Measurements from ENCODE around the gene NOC4L.
"Not testable (repeated sequence)": the region's sequence is repeated elsewhere in the genome, so short reads cannot be mapped to it uniquely, and the experiment has no call there.

The NOC4L gene

GRCh38 chr12:132127041-132127440 lies 17.2 kb upstream of the NOC4L start:
- H3K27ac ChIP-seq, result no peak overlapping the region
- TF ChIP-seq CTCF (conservative IDR thresholded peaks at IDR 0.05), result no peak
- TF ChIP-seq ZFX (IDR thresholded peaks at IDR 0.05), result no peak

GRCh38 chr12:132129007-132129406 lies 15.2 kb upstream of the NOC4L start:
- no peak for TF ChIP-seq ZFX (IDR thresholded peaks at IDR 0.05)
- no peak for TF ChIP-seq CTCF (conservative IDR thresholded peaks at IDR 0.05)
- H3K27ac ChIP-seq, result no peak overlapping the region

- no peak for TF ChIP-seq ZFX (IDR thresholded peaks at IDR 0.05)
- TF ChIP-seq CTCF (conservative IDR thresholded peaks at IDR 0.05), result no peak
These were observed 13.6 kb upstream of the NOC4L start for GRCh38 chr12:132130690-132131089.

DNA sequence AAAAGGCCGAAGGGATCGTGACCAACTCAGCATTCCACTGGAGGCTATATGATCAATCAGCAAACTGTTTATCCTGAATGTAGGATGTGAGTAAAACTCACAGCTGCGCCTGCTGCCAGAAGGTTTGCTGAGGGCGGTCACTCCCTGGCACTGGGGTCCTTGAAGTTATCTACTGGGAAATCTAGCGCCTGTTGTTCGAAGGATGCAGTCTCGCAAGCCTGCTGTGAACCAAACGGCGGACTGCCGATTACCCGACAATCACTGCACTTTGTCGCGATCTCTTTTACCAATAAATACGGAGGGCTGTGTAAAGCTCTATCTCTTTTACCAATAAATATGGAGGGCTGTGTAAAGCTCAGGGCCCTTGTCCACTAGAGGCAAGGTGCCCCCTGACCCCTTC lies 13.0 kb upstream of the NOC4L start:
- no peak for TF ChIP-seq CTCF (conservative IDR thresholded peaks at IDR 0.05)
- no peak for TF ChIP-seq ZFX (IDR thresholded peaks at IDR 0.05)
- H3K27ac ChIP-seq, result no peak overlapping the region

More at GRCh38 chr12:132130690-132131089, 13.6 kb upstream of the NOC4L start:
- no peak overlapping the region for H3K27ac ChIP-seq

- no peak overlapping the region for H3K27ac ChIP-seq
- TF ChIP-seq ZFX (IDR thresholded peaks at IDR 0.05) (no peak), CTCF (conservative IDR thresholded peaks at IDR 0.05) (no peak)
These were observed 12.3 kb upstream of the NOC4L start for GRCh38 chr12:132131952-132132351.

DNA sequence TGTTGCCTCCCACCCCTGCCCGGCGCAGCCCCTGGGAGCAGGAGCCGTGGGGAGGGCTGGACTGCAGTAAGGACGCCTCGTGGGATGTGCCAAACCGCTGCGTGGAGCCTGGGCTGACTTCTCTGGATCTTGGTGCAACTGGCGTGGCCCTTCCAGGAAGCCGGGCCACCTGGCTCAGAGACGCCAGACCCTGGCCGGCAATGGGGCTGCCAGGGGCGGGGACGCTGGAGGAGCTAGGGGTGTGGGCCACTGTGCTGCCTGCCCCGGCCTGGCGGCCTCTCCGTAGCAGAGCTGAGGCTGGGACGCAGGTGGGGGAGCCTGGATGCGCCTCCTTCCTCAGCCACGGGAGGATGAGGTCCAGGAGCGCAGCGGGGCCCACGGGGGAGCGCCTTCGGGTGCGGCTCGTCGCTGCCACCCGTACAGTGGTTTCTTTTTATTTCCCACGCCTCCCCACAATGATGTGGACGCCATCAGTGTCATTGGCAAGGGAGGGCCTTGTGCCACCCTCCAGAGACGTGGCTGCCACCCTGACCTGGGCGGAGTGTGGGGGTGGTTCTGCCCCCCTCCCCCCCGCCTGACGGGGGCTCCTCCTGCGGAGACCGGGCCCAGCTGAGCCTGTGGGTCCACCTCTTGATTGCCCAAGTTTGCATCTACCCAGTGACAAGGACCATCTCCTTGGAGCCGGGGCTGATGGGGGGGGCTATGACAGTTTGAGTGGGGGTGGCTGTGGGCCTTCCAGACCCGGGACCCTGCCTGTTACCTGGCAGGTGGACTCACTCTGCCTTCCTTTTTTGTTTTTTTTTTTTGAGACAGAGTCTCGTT lies 11.4 kb upstream of the NOC4L start:
- H3K27ac ChIP-seq, result no peak overlapping the region
- no peak for TF ChIP-seq CTCF (conservative IDR thresholded peaks at IDR 0.05)
- TF ChIP-seq ZFX (IDR thresholded peaks at IDR 0.05), result no peak

DNA sequence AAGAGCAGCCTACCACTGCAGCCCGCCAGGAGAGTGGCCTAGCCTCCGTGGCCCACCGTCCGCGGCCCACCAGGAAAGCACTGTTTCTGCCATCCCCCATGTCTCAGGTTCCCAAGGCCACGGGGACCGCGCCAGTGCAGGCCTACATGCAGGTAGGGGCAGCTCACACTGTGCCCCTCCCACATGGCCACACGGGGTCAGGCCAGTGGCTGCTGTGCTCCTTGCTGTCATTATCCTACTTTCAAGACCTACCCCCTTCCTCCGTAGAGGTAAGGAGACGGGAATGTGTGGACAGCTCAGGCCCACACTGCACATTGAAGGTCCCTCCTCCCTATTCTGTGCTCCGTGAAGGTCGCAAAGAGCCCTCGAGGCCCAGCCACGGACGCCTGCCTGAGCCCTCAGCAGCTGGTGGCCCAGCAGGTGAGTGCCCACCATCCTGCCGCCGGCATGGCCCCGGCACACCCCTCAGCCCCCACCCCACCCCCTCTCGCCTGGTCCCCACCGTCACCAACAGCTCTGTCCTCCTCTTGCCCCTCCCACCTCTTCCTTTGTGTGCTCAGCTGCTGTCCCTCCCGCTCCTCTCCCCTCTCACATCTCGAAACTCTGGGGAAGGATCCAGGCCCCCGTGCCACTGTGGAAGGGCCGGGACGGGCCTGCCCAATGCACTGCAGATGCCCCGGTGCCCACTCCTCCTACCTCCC lies 10.2 kb upstream of the NOC4L start:
- H3K27ac ChIP-seq, result no peak overlapping the region
- TF ChIP-seq ZFX (IDR thresholded peaks at IDR 0.05) (no peak), CTCF (conservative IDR thresholded peaks at IDR 0.05) (no peak)

GRCh38 chr12:132134653-132135183 lies 9.5 kb upstream of the NOC4L start:
- not testable (repeated sequence) for H3K27ac ChIP-seq

DNA sequence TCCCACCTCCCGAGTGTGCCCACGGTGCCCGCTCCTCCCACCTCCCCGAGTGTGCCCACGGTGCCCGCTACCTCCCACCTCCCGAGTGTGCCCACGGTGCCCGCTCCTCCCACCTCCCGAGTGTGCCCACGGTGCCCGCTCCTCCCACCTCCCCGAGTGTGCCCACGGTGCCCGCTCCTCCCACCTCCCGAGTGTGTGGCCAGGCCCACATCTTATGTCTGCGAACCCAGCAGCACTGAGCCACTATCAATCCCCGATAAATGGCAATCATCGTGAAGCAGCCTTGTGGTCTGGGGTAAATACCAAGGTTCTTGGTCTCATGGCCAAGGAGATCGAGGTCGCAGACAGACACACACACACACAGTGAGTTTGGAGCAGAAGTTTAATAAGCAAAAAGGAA lies 8.0 kb upstream of the NOC4L start:
- not testable (repeated sequence) for H3K27ac ChIP-seq
